Stimulated activated CD4-positive, alpha-beta T cell treated with anti-CD3 and anti-CD28 coated beads, Interleukin-4, amount 100 ng/mL, for 48 hours (primary cell): ENCODE measurements around the gene FCGR2B.
"Not testable (repeated sequence)": the region's sequence is repeated elsewhere in the genome, so short reads cannot be mapped to it uniquely, and the experiment has no call there.

ENCODE experiments used
- DNase-seq, 2 donors: peaks; one replicate each; pipeline ENCODE4 v3.0.0-alpha.2; 2020; ENCODE audit warnings: low read depth in 2 of 2

The FCGR2B gene

GRCh38 chr1:161705537-161705936 is 42.6 kb downstream of the FCGR2B start:
- no peak for DNase-seq

- no peak for DNase-seq
Observed at GRCh38 chr1:161706113-161706481, 43.2 kb downstream of the FCGR2B start.

GRCh38 chr1:161706482-161707347 is 43.8 kb downstream of the FCGR2B start, which contains the start of gene FCRLA:
Gene FCRLA, plus strand, starts transcription at chr1:161707229. Its CDS starts 36 bp downstream, at chr1:161707265.
- no peak for DNase-seq

- DNase-seq = no peak
Observed at GRCh38 chr1:161707503-161707902, 44.6 kb downstream of the FCGR2B start.

GRCh38 chr1:161709373-161709772 is 46.4 kb downstream of the FCGR2B start:
- no peak for DNase-seq

- DNase-seq = no peak
Observed at GRCh38 chr1:161710560-161710959, 47.6 kb downstream of the FCGR2B start.

GRCh38 chr1:161718559-161719324 is 55.8 kb downstream of the FCGR2B start:
- DNase-seq = no peak

- no peak for DNase-seq
Observed at GRCh38 chr1:161719325-161719611, 56.3 kb downstream of the FCGR2B start.

- DNase-seq = no peak
Observed at GRCh38 chr1:161720422-161720821, 57.5 kb downstream of the FCGR2B start.

- no peak for DNase-seq
Observed at GRCh38 chr1:161720956-161721737, 58.2 kb downstream of the FCGR2B start, which contains the start of gene FCRLB. Gene FCRLB, plus strand, starts transcription at chr1:161721544. Its CDS starts 1,129 bp downstream, at chr1:161722673.

GRCh38 chr1:161721738-161722343 is 58.9 kb downstream of the FCGR2B start:
- no peak for DNase-seq

- DNase-seq = no peak
Observed at GRCh38 chr1:161722406-161722805, 59.5 kb downstream of the FCGR2B start.

GRCh38 chr1:161723459-161724141 is 60.7 kb downstream of the FCGR2B start:
- no peak for DNase-seq

- DNase-seq = not testable (repeated sequence)
Observed at GRCh38 chr1:161725258-161725907, 62.4 kb downstream of the FCGR2B start.

GRCh38 chr1:161725908-161726472 is 63.0 kb downstream of the FCGR2B start:
- DNase-seq = no peak

- peak; percentile 47 to 52 for DNase-seq
Observed at GRCh38 chr1:161726473-161727255, 63.7 kb downstream of the FCGR2B start.

- DNase-seq = no peak
Observed at GRCh38 chr1:161727256-161727924, 64.4 kb downstream of the FCGR2B start.
